HepG2 (cell line): ENCODE data around the gene OCLN. TPM values are rescaled to one million over a fixed set of nuclear protein-coding genes. Genes with fewer than 3 reads are reported as not detected.

Experiments used
- AHR ChIP-seq: IDR thresholded peaks from 2 replicates; pipeline ENCODE4 v1.6.1; 2018; ENCODE audit warnings: missing genetic modification reagents, missing compliant biosample characterization
- ARID2 ChIP-seq: sonication (generic); formaldehyde crosslinking; IDR thresholded peaks from 2 replicates; pipeline ENCODE4 v1.8.1; 2022; ENCODE audit warnings: mild to moderate bottlenecking, missing genetic modification reagents, borderline replicate concordance
- ETS1 ChIP-seq: sonication (generic); formaldehyde crosslinking; IDR thresholded peaks from 2 replicates; pipeline ENCODE4 v1.4.0; 2020; ENCODE audit warnings: missing genetic modification reagents
- GABPA ChIP-seq, 2 experiments: IDR thresholded peaks; 2 replicates each; pipeline ENCODE4 v1.6.1; 2011 to 2016; ENCODE audit warnings: low read depth in 2 of 2, low read length in 1 of 2, missing biosample characterization in 1 of 2, missing genetic modification characterization in 1 of 2
- HDAC1 ChIP-seq: sonication (generic); formaldehyde crosslinking; IDR thresholded peaks from 2 replicates; pipeline ENCODE4 v1.5.1; 2020; ENCODE audit warnings: mild to moderate bottlenecking, missing genetic modification reagents
- HIC2 ChIP-seq: sonication (generic); formaldehyde crosslinking; IDR thresholded peaks from 2 replicates; pipeline ENCODE4 v1.9.0; 2022; ENCODE audit warnings: low read depth, missing genetic modification reagents
- MAFF ChIP-seq: IDR thresholded peaks from 2 replicates; pipeline ENCODE4 v1.6.1; 2011; ENCODE audit warnings: low read depth, low read length, improper control_type of control experiment
- MAFG ChIP-seq: sonication (generic); formaldehyde crosslinking; IDR thresholded peaks from 2 replicates; pipeline ENCODE4 v1.5.1; 2020; ENCODE audit warnings: mild to moderate bottlenecking, missing genetic modification reagents
- PBX3 ChIP-seq: sonication (generic); formaldehyde crosslinking; IDR thresholded peaks from 2 replicates; pipeline ENCODE4 v1.8.1; 2023; ENCODE audit warnings: missing genetic modification reagents, inconsistent platforms, borderline replicate concordance
- PLRG1 ChIP-seq: fragments of 450-650 bp; conservative IDR thresholded peaks from 2 replicates; pipeline ENCODE4 v1.6.1; 2016
- SP4 ChIP-seq: sonication (generic); formaldehyde crosslinking; IDR thresholded peaks from 2 replicates; pipeline ENCODE4 v1.8.1; 2023; ENCODE audit warnings: mild to moderate bottlenecking, missing genetic modification reagents
- SYNCRIP ChIP-seq: fragments of 200-400 bp; formaldehyde crosslinking; IDR thresholded peaks from 2 replicates; pipeline ENCODE4 v1.6.1; 2018; ENCODE audit warnings: mild to moderate bottlenecking, low read depth, low read length; ENCODE audit not compliant: insufficient read depth
- TCF7 ChIP-seq: sonication (generic); IDR thresholded peaks from 2 replicates; pipeline ENCODE4 v1.6.1; 2016; ENCODE audit warnings: antibody characterized with exemption, low read depth
- ZBTB25 ChIP-seq: IDR thresholded peaks from 2 replicates; pipeline ENCODE4 v1.6.1; 2018; ENCODE audit warnings: missing genetic modification reagents
- ZNF230 ChIP-seq: sonication (generic); formaldehyde crosslinking; IDR thresholded peaks from 2 replicates; pipeline ENCODE4 v1.4.0; 2020; ENCODE audit warnings: mild to moderate bottlenecking, missing genetic modification reagents
- ZNF563 ChIP-seq: sonication (generic); formaldehyde crosslinking; IDR thresholded peaks from 2 replicates; pipeline ENCODE4 v1.8.0; 2022; ENCODE audit warnings: mild to moderate bottlenecking, moderate library complexity, missing genetic modification reagents
- ZNF574 ChIP-seq: sonication (generic); formaldehyde crosslinking; IDR thresholded peaks from 2 replicates; pipeline ENCODE4 v1.4.0; 2020; ENCODE audit warnings: missing genetic modification reagents
- ZNF576 ChIP-seq: sonication (generic); formaldehyde crosslinking; IDR thresholded peaks from 2 replicates; pipeline ENCODE4 v1.4.0; 2020; ENCODE audit warnings: mild to moderate bottlenecking, missing genetic modification reagents
- ZNF749 ChIP-seq: sonication (generic); formaldehyde crosslinking; IDR thresholded peaks from 2 replicates; pipeline ENCODE4 v1.8.0; 2022; ENCODE audit warnings: mild to moderate bottlenecking, missing genetic modification reagents, moderate library complexity, borderline replicate concordance
- ZNF768 ChIP-seq: sonication (generic); formaldehyde crosslinking; IDR thresholded peaks from 2 replicates; pipeline ENCODE4 v1.4.0; 2020; ENCODE audit warnings: missing genetic modification reagents
- polyA plus RNA-seq, 8 experiments: library from polyadenylated mRNA; depleted of rRNA in 3 of 8; stranded (reverse) in 7 of 8; unstranded in 1 of 8; fragments of >200 nt; fragmentation: Illumina TruSeq in 4 of 8; extraction: Trizol in 4 of 8; gene quantifications; 2 replicates each; pipeline versions ENCODE4 v1.2.1 to v1.2.3, GENCODE V29; 2011 to 2016; ENCODE audit warnings: low read depth in 4 of 8, missing spikeins in 1 of 8, mixed read lengths in 1 of 8; ENCODE audit not compliant: insufficient read depth in 1 of 8
- total RNA-seq, 5 experiments: library from RNA; depleted of rRNA; stranded (reverse); fragments of >200 nt; fragmentation: Illumina TruSeq; extraction: Trizol; gene quantifications; 2 replicates each; pipeline ENCODE4 v1.2.3, GENCODE V29; 2016; ENCODE audit warnings: low read depth in 1 of 5
- TF ChIP-seq, protein P1 (sequence below): sonication (generic); formaldehyde crosslinking; IDR thresholded peaks from 2 replicates; pipeline ENCODE4 v1.5.0; 2020; ENCODE audit warnings: missing genetic modification reagents

The OCLN gene
- total and polyA plus RNA-seq, 2 of the 13 experiments (the other 11 are each of a cell fraction or from before 2014, with no cell fraction given) = 24.1 to 34.8 TPM

GRCh38 chr5:69492391-69492922, at the start of gene OCLN (continued):
- no peak for TF ChIP-seq PBX3
- TF ChIP-seq ZNF230 (CRISPR knock-in tag) = peak; percentile 43; the same call in 1 of the 2 replicates
- no peak for TF ChIP-seq ARID2 (CRISPR knock-in tag)
- TF ChIP-seq ZNF576 (CRISPR knock-in tag) = 0 out of 2 replicates have a peak, but pooled peaks have one; percentile 85
- TF ChIP-seq TCF7 = no peak
- no peak for TF ChIP-seq ZNF749 (CRISPR knock-in tag)
- no peak for TF ChIP-seq GABPA (IDR thresholded peaks at IDR 0.05; ENCODE audit: low read depth, low read length)
- TF ChIP-seq GABPA (CRISPR knock-in tag; IDR thresholded peaks at IDR 0.05; ENCODE audit: low read depth) = 0 out of 2 replicates have a peak, but pooled peaks have one; percentile 7
- no peak for TF ChIP-seq SYNCRIP
- no peak; the same call in 1 of the 2 replicates for TF ChIP-seq ZNF563
- TF ChIP-seq ZBTB25 = peak; percentile 37; the same call in 1 of the 2 replicates
- no peak for TF ChIP-seq ETS1
- TF ChIP-seq SP4 (CRISPR knock-in tag) = peak; percentile 51
- no peak; the same call in 1 of the 2 replicates for TF ChIP-seq ZNF768 (CRISPR knock-in tag)
- TF ChIP-seq AHR (CRISPR knock-in tag) = peak; percentile 80; the same call in 1 of the 2 replicates
- no peak for TF ChIP-seq MAFG (CRISPR knock-in tag)
- peak; percentile 94 for TF ChIP-seq HDAC1 (CRISPR knock-in tag)
- TF ChIP-seq PLRG1 = no peak
- no peak for TF ChIP-seq HIC2 (CRISPR knock-in tag)
- TF ChIP-seq ZNF574 = peak; percentile 85
- no peak for TF ChIP-seq MAFF
- TF ChIP-seq, protein P1, sequence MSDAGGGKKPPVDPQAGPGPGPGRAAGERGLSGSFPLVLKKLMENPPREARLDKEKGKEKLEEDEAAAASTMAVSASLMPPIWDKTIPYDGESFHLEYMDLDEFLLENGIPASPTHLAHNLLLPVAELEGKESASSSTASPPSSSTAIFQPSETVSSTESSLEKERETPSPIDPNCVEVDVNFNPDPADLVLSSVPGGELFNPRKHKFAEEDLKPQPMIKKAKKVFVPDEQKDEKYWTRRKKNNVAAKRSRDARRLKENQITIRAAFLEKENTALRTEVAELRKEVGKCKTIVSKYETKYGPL (CRISPR knock-in tag) = no peak
